ENCODE data around the gene ECI1. TPM values are rescaled to one million over a fixed set of nuclear protein-coding genes. Genes with fewer than 3 reads are reported as not detected.
A peak's percentile ranks its signal among the peaks of the same experiment; 100 is the strongest.

ECI1 gene
- total RNA-seq, 1 experiment from 2014 or later: 157 TPM

DNA sequence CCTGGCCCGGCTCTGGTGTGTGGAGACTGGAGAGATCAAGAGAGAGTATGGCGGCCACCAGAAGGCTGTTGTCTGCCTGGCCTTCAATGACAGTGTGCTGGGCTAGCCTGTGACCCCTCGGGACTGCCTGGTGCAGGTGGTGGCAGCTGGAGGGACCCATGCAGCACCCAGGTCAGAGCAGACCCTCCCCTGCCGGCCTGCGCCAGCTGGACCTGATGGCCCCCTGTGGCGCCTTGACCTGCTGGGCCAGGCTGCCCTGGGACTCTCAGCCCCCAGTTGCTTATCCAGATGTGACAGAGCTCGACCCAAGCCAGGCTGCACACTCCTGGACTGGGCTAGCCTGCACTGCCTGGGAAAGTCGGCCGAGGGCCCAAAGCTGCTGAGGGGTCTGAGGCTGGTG, 42.6 kb downstream of the ECI1 start:
- TSS peak; percentile 5 for BruUV-seq (replicated peaks)
- DNase-seq: no peak
- Mint-ChIP-seq H3K27me3 (ENCODE audit: insufficient read depth, unreplicated experiment) (no peaks in the 10 kb centered on the region), H3K4me1 (ENCODE audit: low read depth, unreplicated experiment) (peaks cover 14% of the 10 kb centered on the region), H3K27ac (ENCODE audit: unreplicated experiment) (no peak overlapping the region), H3K36me3 (ENCODE audit: insufficient read depth, unreplicated experiment) (peaks cover 74% of the 10 kb centered on the region), H3K9me3 (ENCODE audit: unreplicated experiment) (no peaks in the 10 kb centered on the region), H3K4me3 (ENCODE audit: unreplicated experiment) (no peak overlapping the region)
- H3K36me3 ChIP-seq (ENCODE audit: control insufficient read depth, insufficient read depth, low read length): peaks cover 6% of the 10 kb centered on the region
- no peak overlapping the region for H3K4me3 ChIP-seq (ENCODE audit: low read depth, low read length)
- peaks cover 21% of the 10 kb centered on the region for H3K4me1 ChIP-seq
- H3K9me3 ChIP-seq: no peaks in the 10 kb centered on the region
- intact Hi-C loops (cut with micrococcal nuclease; ENCODE audit: unreplicated experiment): no loop called here
- no peaks in the 10 kb centered on the region for H3K27me3 ChIP-seq (replicated peaks; ENCODE audit: control insufficient read depth, insufficient read depth, low read length)
- ChIA-PET POLR2A (no interaction called here), CTCF (no interaction called here)
- TF ChIP-seq, protein P1, sequence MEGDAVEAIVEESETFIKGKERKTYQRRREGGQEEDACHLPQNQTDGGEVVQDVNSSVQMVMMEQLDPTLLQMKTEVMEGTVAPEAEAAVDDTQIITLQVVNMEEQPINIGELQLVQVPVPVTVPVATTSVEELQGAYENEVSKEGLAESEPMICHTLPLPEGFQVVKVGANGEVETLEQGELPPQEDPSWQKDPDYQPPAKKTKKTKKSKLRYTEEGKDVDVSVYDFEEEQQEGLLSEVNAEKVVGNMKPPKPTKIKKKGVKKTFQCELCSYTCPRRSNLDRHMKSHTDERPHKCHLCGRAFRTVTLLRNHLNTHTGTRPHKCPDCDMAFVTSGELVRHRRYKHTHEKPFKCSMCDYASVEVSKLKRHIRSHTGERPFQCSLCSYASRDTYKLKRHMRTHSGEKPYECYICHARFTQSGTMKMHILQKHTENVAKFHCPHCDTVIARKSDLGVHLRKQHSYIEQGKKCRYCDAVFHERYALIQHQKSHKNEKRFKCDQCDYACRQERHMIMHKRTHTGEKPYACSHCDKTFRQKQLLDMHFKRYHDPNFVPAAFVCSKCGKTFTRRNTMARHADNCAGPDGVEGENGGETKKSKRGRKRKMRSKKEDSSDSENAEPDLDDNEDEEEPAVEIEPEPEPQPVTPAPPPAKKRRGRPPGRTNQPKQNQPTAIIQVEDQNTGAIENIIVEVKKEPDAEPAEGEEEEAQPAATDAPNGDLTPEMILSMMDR (IDR thresholded peaks at IDR 0.05; ENCODE audit: insufficient read depth in 1 of 2, low read depth in 1 of 2, low read length in 1 of 2, severe bottlenecking in 1 of 2, unreplicated experiment in 1 of 2): no peak

DNA sequence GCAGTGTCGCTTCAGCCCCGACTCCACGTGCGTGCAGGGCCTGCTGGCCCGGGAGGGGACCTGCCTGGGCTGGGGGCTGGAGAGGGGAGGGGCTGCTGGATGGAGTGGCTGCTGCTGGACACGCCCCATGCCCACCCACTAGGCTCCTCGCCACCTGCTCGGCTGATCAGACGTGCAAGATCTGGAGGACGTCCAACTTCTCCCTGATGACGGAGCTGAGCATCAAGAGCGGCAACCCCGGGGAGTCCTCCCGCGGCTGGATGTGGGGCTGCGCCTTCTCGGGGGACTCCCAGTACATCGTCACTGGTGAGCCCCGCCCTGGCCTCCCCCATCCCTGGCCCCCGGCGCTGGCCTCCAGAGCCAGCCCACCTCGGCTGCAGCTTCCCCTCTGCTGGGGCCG, 43.1 kb downstream of the ECI1 start:
- Mint-ChIP-seq H3K36me3 (ENCODE audit: insufficient read depth, unreplicated experiment) (peaks cover 71% of the 10 kb centered on the region), H3K27me3 (ENCODE audit: insufficient read depth, unreplicated experiment) (no peaks in the 10 kb centered on the region), H3K4me3 (ENCODE audit: unreplicated experiment) (no peak overlapping the region), H3K9me3 (ENCODE audit: unreplicated experiment) (no peaks in the 10 kb centered on the region), H3K27ac (ENCODE audit: unreplicated experiment) (no peak overlapping the region), H3K4me1 (ENCODE audit: low read depth, unreplicated experiment) (peaks cover 14% of the 10 kb centered on the region)
- POLR2A ChIA-PET: no interaction called here
- Histone ChIP-seq H3K36me3 (ENCODE audit: control insufficient read depth, insufficient read depth, low read length) (peaks cover 6% of the 10 kb centered on the region), H3K4me1 (peaks cover 21% of the 10 kb centered on the region), H3K4me3 (ENCODE audit: low read depth, low read length) (no peak overlapping the region), H3K9me3 (no peaks in the 10 kb centered on the region), H3K27me3 (replicated peaks; ENCODE audit: control insufficient read depth, insufficient read depth, low read length) (no peaks in the 10 kb centered on the region)
- CTCF ChIA-PET: no interaction called here
- no peak for DNase-seq
- TF ChIP-seq, protein P1 (IDR thresholded peaks at IDR 0.05; ENCODE audit: insufficient read depth in 1 of 2, low read depth in 1 of 2, low read length in 1 of 2, severe bottlenecking in 1 of 2, unreplicated experiment in 1 of 2): no peak
- intact Hi-C loops (cut with micrococcal nuclease; ENCODE audit: unreplicated experiment): no loop called here
- BruUV-seq (replicated peaks): no TSS peak

DNA sequence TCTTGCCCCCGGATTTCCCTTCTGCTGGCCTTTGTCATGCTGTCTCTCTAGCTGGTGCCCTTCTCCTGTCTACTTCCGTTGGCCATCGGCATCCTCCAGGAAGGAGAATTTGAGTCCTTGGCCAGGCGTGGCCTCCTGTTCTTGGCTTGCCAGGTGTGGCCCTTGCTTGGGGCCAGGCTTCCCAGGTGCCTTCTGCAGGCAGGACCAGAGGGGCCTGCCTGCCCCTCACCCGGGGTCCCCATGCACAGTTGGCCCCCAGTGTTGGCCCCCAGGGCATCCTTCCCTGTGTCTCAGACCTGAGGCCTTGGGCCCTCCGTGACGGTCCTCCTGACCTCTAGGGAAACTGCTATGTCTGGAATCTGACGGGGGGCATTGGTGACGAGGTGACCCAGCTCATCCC, 43.5 kb downstream of the ECI1 start:
- peak overlapping the region; percentile 61 for H3K4me3 Mint-ChIP-seq (ENCODE audit: unreplicated experiment)
- no peaks in the 10 kb centered on the region for H3K9me3 Mint-ChIP-seq (ENCODE audit: unreplicated experiment)
- peaks cover 6% of the 10 kb centered on the region for H3K36me3 ChIP-seq (ENCODE audit: control insufficient read depth, insufficient read depth, low read length)
- peaks cover 68% of the 10 kb centered on the region for H3K36me3 Mint-ChIP-seq (ENCODE audit: insufficient read depth, unreplicated experiment)
- no peaks in the 10 kb centered on the region for H3K9me3 ChIP-seq
- no peaks in the 10 kb centered on the region for H3K27me3 ChIP-seq (replicated peaks; ENCODE audit: control insufficient read depth, insufficient read depth, low read length)
- DNase-seq: no peak
- peaks cover 14% of the 10 kb centered on the region for H3K4me1 Mint-ChIP-seq (ENCODE audit: low read depth, unreplicated experiment)
- intact Hi-C loops (cut with micrococcal nuclease; ENCODE audit: unreplicated experiment): no loop called here
- ChIA-PET CTCF (no interaction called here), POLR2A (no interaction called here)
- no TSS peak for BruUV-seq (replicated peaks)
- TF ChIP-seq, protein P1 (IDR thresholded peaks at IDR 0.05; ENCODE audit: insufficient read depth in 1 of 2, low read depth in 1 of 2, low read length in 1 of 2, severe bottlenecking in 1 of 2, unreplicated experiment in 1 of 2): no peak
- H3K4me3 ChIP-seq (ENCODE audit: low read depth, low read length): no peak overlapping the region
- peaks cover 16% of the 10 kb centered on the region for H3K4me1 ChIP-seq
- no peaks in the 10 kb centered on the region for H3K27me3 Mint-ChIP-seq (ENCODE audit: insufficient read depth, unreplicated experiment)
- peak overlapping the region; percentile 76 for H3K27ac Mint-ChIP-seq (ENCODE audit: unreplicated experiment)
